ELR (cell line): ENCODE data around the gene RGCC.

Source experiments
- DNase-seq: peaks from one replicate; pipeline ENCODE4 v3.0.0-alpha.2; 2015; ENCODE audit warnings: low read depth

Gene RGCC

GRCh38 chr13:41453620-41454019 lies 3.7 kb upstream of the RGCC start:
- DNase-seq = no peak

GRCh38 chr13:41454170-41454569 lies 3.2 kb upstream of the RGCC start:
- DNase-seq = no peak

GRCh38 chr13:41455725-41456419 lies 1.5 kb upstream of the RGCC start:
- peak; percentile 14 for DNase-seq

GRCh38 chr13:41457589-41458186 lies 338 bp downstream of the RGCC start:
- peak; percentile 11 for DNase-seq

- peak; percentile 30 for DNase-seq
Measured at GRCh38 chr13:41458187-41458760, 924 bp downstream of the RGCC start.

GRCh38 chr13:41458761-41459431 lies 1.5 kb downstream of the RGCC start:
- peak; percentile 59 for DNase-seq

GRCh38 chr13:41459432-41460073 lies 2.2 kb downstream of the RGCC start:
- DNase-seq = no peak

GRCh38 chr13:41460074-41460465 lies 2.7 kb downstream of the RGCC start:
- no peak for DNase-seq

GRCh38 chr13:41460930-41461329 lies 3.6 kb downstream of the RGCC start:
- DNase-seq = no peak

GRCh38 chr13:41461527-41462139 lies 4.3 kb downstream of the RGCC start:
- no peak for DNase-seq

- DNase-seq = no peak
Measured at GRCh38 chr13:41462427-41462826, 5.1 kb downstream of the RGCC start.

GRCh38 chr13:41463838-41464602 lies 6.7 kb downstream of the RGCC start:
- DNase-seq = no peak

GRCh38 chr13:41465241-41465847 lies 8.0 kb downstream of the RGCC start:
- DNase-seq = peak; percentile 93

GRCh38 chr13:41465898-41466320 lies 8.6 kb downstream of the RGCC start:
- DNase-seq = no peak

- DNase-seq = no peak
Measured at GRCh38 chr13:41467425-41467945, 10.1 kb downstream of the RGCC start.

GRCh38 chr13:41468631-41469030 lies 11.3 kb downstream of the RGCC start:
- DNase-seq = no peak

- DNase-seq = no peak
Measured at GRCh38 chr13:41470196-41470595, 12.8 kb downstream of the RGCC start.

- DNase-seq = no peak
Measured at GRCh38 chr13:41471785-41472184, 14.4 kb downstream of the RGCC start.

- DNase-seq = no peak
Measured at GRCh38 chr13:41487222-41487621, 29.9 kb downstream of the RGCC start.

- DNase-seq = no peak
Measured at GRCh38 chr13:41488124-41488523, 30.8 kb downstream of the RGCC start.
